Gastrocnemius medialis (tissue), 4 donors: ENCODE results near the gene ANTXR1. TPM values are rescaled to one million over a fixed set of nuclear protein-coding genes. Genes with fewer than 3 reads are reported as not detected.

ENCODE experiments used
- ATAC-seq, 2 donors: fragments of 150-250 bp; one replicate each; pipeline ENCODE4 v1.9.1; 2016
- DNase-seq, 2 donors: peaks; one replicate each; pipeline ENCODE4 v3.0.0-alpha.2; 2019
- H3K27ac ChIP-seq, 4 donors: fragments of 200-600 bp; sonication (generic); 1 replicate in 1 of 4; 2 replicates in 3 of 4; pipeline ENCODE4 v1.5.1; 2016 to 2018; ENCODE audit warnings: mild to moderate bottlenecking in 2 of 4, moderate library complexity in 1 of 4
- H3K27me3 ChIP-seq, 3 donors: fragments of 200-600 bp; sonication (generic) in 2 of 3; 1 replicate in 1 of 3; 2 replicates in 2 of 3; pipeline versions ENCODE4 v1.5.1 to v1.6.0; 2016 to 2019; ENCODE audit warnings: mild to moderate bottlenecking in 1 of 3, moderate library complexity in 1 of 3
- H3K36me3 ChIP-seq, 2 donors: fragments of 200-600 bp; sonication (generic) in 1 of 2; one replicate each; pipeline ENCODE4 v1.5.1; 2017 to 2018
- H3K4me1 ChIP-seq, 2 donors: fragments of 200-600 bp; sonication (generic) in 1 of 2; one replicate each; pipeline ENCODE4 v1.5.1; 2016 to 2017; ENCODE audit warnings: mild to moderate bottlenecking in 2 of 2
- H3K4me3 ChIP-seq, 4 donors: fragments of 200-600 bp; sonication (generic) in 3 of 4; 1 replicate in 1 of 4; 2 replicates in 3 of 4; pipeline ENCODE4 v1.5.1; 2016 to 2019; ENCODE audit warnings: mild to moderate bottlenecking in 2 of 4
- H3K9me3 ChIP-seq, 3 donors: fragments of 200-600 bp; sonication (generic) in 2 of 3; 1 replicate in 1 of 3; 2 replicates in 2 of 3; pipeline ENCODE4 v1.5.1; 2016 to 2019
- POLR2A ChIP-seq, 2 donors: fragments of 450-650 bp; IDR thresholded peaks; one replicate each; pipeline ENCODE4 v1.6.1; 2017; ENCODE audit warnings: antibody characterized with exemption in 2 of 2, mild to moderate bottlenecking in 2 of 2, moderate library complexity in 2 of 2
- in situ Hi-C, 4 donors: fragments of 200-750 bp; cut with MboI; loops; one replicate each; pipeline versions ENCODE4 v1.15.0 to v1.8.0; 2017; ENCODE audit warnings: low sequenced_read_pairs in 4 of 4
- intact Hi-C: fragments of 100-400 bp; cut with DNase I; formaldehyde crosslinking; loops from one replicate; pipeline ENCODE4 v1.15.1; 2023; ENCODE audit warnings: low total_unique reads
- total RNA-seq, 4 donors: library from RNA; depleted of rRNA; stranded (reverse); fragments of >200 nt; gene quantifications; one replicate each; pipeline versions ENCODE4 v1.1.0 to v1.2.3, GENCODE V29; 2016
- TF ChIP-seq, protein P1 (sequence below), 5 experiments: fragments of 450-650 bp in 3 of 5; fragments of 200-600 bp in 2 of 5; sonication (generic) in 2 of 5; IDR thresholded peaks in 4 of 5; conservative IDR thresholded peaks in 1 of 5; 1 replicate in 4 of 5; 2 replicates in 1 of 5; pipeline ENCODE4 v1.5.1; 2016 to 2019; ENCODE audit warnings: antibody characterized with exemption in 5 of 5, mild to moderate bottlenecking in 3 of 5, moderate library complexity in 3 of 5

The ANTXR1 gene
- total RNA-seq, 4 donors from 2014 or later: 8.0 to 13.6 (median 9.7) TPM

GRCh38 chr2:69152847-69153583 lies 140.0 kb downstream of the ANTXR1 start:
- intact Hi-C loops: no loop called here
- H3K4me1 ChIP-seq: no peaks in the 10 kb centered on the region
- in situ Hi-C loops: no loop called here
- H3K4me3 ChIP-seq: no peak overlapping the region
- TF ChIP-seq, protein P1, sequence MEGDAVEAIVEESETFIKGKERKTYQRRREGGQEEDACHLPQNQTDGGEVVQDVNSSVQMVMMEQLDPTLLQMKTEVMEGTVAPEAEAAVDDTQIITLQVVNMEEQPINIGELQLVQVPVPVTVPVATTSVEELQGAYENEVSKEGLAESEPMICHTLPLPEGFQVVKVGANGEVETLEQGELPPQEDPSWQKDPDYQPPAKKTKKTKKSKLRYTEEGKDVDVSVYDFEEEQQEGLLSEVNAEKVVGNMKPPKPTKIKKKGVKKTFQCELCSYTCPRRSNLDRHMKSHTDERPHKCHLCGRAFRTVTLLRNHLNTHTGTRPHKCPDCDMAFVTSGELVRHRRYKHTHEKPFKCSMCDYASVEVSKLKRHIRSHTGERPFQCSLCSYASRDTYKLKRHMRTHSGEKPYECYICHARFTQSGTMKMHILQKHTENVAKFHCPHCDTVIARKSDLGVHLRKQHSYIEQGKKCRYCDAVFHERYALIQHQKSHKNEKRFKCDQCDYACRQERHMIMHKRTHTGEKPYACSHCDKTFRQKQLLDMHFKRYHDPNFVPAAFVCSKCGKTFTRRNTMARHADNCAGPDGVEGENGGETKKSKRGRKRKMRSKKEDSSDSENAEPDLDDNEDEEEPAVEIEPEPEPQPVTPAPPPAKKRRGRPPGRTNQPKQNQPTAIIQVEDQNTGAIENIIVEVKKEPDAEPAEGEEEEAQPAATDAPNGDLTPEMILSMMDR (IDR thresholded peaks at IDR 0.05 in 4 of 5, conservative IDR thresholded peaks at IDR 0.05 in 1 of 5): no peak
- no peak for TF ChIP-seq POLR2A (IDR thresholded peaks at IDR 0.05)
- H3K9me3 ChIP-seq: no peaks in the 10 kb centered on the region
- ATAC-seq: no peak
- H3K27me3 ChIP-seq: no peaks in the 10 kb centered on the region
- no peaks in the 10 kb centered on the region for H3K36me3 ChIP-seq
- no peak for DNase-seq
- H3K27ac ChIP-seq: peak overlapping the region in 1 of 4 donors; percentile 24

DNA sequence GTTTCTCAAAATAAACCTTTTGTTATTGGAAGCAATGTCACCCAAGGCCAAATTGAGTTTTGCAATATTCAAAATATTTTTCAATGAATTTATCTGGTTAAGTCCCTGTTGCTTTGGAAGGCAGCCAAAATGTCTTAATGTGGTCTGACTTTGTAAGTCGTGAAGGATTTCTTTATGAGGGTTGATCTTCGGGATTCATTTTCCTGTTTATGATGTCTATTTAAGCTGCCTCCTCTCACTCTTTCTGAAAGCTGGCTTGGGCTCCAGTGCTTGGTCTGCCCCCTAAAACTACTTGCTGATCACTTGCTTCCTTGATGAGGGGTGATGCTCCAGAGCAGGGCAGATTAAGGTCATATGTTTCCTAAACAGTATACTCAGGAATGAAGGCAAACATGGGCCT lies 141.1 kb downstream of the ANTXR1 start:
- Histone ChIP-seq H3K4me1 (no peaks in the 10 kb centered on the region), H3K4me3 (no peak overlapping the region), H3K36me3 (no peaks in the 10 kb centered on the region), H3K9me3 (no peaks in the 10 kb centered on the region), H3K27me3 (no peaks in the 10 kb centered on the region), H3K27ac (no peak overlapping the region)
- ATAC-seq (no peak), DNase-seq (no peak)
- intact Hi-C loops: no loop called here
- TF ChIP-seq, protein P1 (IDR thresholded peaks at IDR 0.05 in 4 of 5, conservative IDR thresholded peaks at IDR 0.05 in 1 of 5): no peak
- TF ChIP-seq POLR2A (IDR thresholded peaks at IDR 0.05): no peak
- in situ Hi-C loops: no loop called here

DNA sequence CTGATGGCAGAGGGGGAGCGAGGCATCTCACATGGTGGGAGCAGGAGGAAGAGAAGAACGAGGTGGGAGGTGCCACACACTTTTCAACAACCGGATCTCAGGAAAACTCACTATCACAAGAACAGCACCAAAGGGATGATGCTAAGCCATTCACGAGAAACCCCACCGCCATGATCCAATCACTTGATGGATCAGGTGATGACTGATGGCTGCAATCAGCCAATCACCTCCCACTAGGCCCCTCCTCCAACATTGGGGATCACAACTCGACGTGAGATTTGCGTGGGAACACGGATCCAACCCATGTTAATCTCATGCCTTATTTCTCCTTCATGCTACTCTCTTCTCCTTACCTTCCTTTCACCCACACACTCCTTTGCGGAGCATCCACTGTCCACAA lies 143.6 kb downstream of the ANTXR1 start:
- intact Hi-C loops: no loop called here
- TF ChIP-seq, protein P1 (IDR thresholded peaks at IDR 0.05 in 4 of 5, conservative IDR thresholded peaks at IDR 0.05 in 1 of 5): no peak
- TF ChIP-seq POLR2A (IDR thresholded peaks at IDR 0.05): no peak
- no peak for DNase-seq
- Histone ChIP-seq H3K27me3 (no peaks in the 10 kb centered on the region), H3K4me3 (no peak overlapping the region), H3K36me3 (no peaks in the 10 kb centered on the region), H3K4me1 (no peaks in the 10 kb centered on the region), H3K27ac (no peak overlapping the region), H3K9me3 (no peaks in the 10 kb centered on the region)
- in situ Hi-C loops: no loop called here
- no peak for ATAC-seq

GRCh38 chr2:69157441-69157840 lies 144.5 kb downstream of the ANTXR1 start:
- ATAC-seq: no peak
- intact Hi-C loops: no loop called here
- no peak overlapping the region for H3K27ac ChIP-seq
- no peaks in the 10 kb centered on the region for H3K36me3 ChIP-seq
- peaks cover 0 to 5% of the 10 kb centered on the region in 2 donors for H3K4me1 ChIP-seq
- no peaks in the 10 kb centered on the region for H3K27me3 ChIP-seq
- no peak for TF ChIP-seq POLR2A (IDR thresholded peaks at IDR 0.05)
- TF ChIP-seq, protein P1 (IDR thresholded peaks at IDR 0.05 in 4 of 5, conservative IDR thresholded peaks at IDR 0.05 in 1 of 5): no peak
- in situ Hi-C loops: no loop called here
- H3K4me3 ChIP-seq: no peak overlapping the region
- no peak for DNase-seq
- H3K9me3 ChIP-seq: no peaks in the 10 kb centered on the region

DNA sequence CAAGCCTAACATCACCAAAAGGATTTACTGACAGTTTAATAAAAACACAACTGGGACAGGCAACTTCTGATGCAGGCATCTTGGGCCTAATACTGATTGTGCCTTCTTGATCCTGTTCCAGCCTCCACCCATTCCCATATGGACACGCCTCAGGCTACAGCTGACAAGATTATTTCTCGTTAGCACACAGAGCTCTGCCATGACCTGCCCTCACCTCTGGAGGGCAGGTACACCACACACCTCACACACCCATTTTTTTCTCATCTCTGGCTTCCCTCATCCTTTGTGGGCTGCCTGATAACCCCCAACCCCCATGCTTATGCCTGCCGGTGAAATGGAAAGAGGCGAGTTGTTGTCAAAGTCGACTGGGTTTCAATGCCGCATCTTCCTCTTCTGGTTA lies 147.0 kb downstream of the ANTXR1 start:
- DNase-seq (no peak), ATAC-seq (no peak)
- no peaks in the 10 kb centered on the region for H3K27me3 ChIP-seq
- no peaks in the 10 kb centered on the region for H3K9me3 ChIP-seq
- no peak overlapping the region for H3K4me3 ChIP-seq
- H3K4me1 ChIP-seq: peaks cover 0 to 14% of the 10 kb centered on the region in 2 donors
- no peak overlapping the region for H3K27ac ChIP-seq
- TF ChIP-seq POLR2A (IDR thresholded peaks at IDR 0.05): no peak
- TF ChIP-seq, protein P1 (IDR thresholded peaks at IDR 0.05 in 4 of 5, conservative IDR thresholded peaks at IDR 0.05 in 1 of 5): no peak
- intact Hi-C loops (no loop called here), in situ Hi-C loops (no loop called here)
- H3K36me3 ChIP-seq: no peaks in the 10 kb centered on the region
